HL-60 (cell line): ENCODE results near the gene FHIT.

Experiments used
- CTCF ChIP-seq: IDR thresholded peaks from one replicate; pipeline ENCODE4 v1.5.1; 2011; ENCODE audit warnings: low read length, control low read depth, inconsistent platforms; ENCODE audit not compliant: insufficient read depth
- GABPA ChIP-seq: IDR thresholded peaks from 2 replicates; pipeline ENCODE4 v1.6.1; 2012; ENCODE audit warnings: low read depth
- POLR2AphosphoS5 ChIP-seq: IDR thresholded peaks from 2 replicates; pipeline ENCODE4 v1.6.1; 2012; ENCODE audit warnings: low read depth
- REST ChIP-seq: IDR thresholded peaks from 2 replicates; pipeline ENCODE4 v1.6.1; 2012; ENCODE audit warnings: low read depth; ENCODE audit not compliant: insufficient replicate concordance
- SPI1 ChIP-seq: IDR thresholded peaks from 2 replicates; pipeline ENCODE4 v1.6.1; 2012; ENCODE audit warnings: low read depth, mild to moderate bottlenecking, borderline replicate concordance

- TF ChIP-seq CTCF (no peak), REST (no peak), SPI1 (no peak), POLR2AphosphoS5 (no peak), GABPA (no peak)
Measured at GRCh38 chr3:59839810-59840515, 1411.3 kb downstream of the FHIT start.
